IPS-18c (cell line): ENCODE results near the gene SASS6.

ENCODE experiments used
- H3K4me3 ChIP-seq: 2 replicates; pipeline ENCODE4 v1.7.0; 2013; ENCODE audit warnings: low read depth, mild to moderate bottlenecking, low read length, moderate library complexity; ENCODE audit not compliant: insufficient read depth
- H3K9me3 ChIP-seq: one replicate; pipeline ENCODE4 v1.6.1; 2013; ENCODE audit warnings: mild to moderate bottlenecking, low read length, moderate library complexity; ENCODE audit not compliant: control insufficient read depth, insufficient read depth

SASS6 gene

GRCh38 chr1:100034470-100034869, 98.3 kb downstream of the SASS6 start:
- Histone ChIP-seq H3K4me3 (no peak overlapping the region), H3K9me3 (no peaks in the 10 kb centered on the region)
